ENCODE data around the gene PRKCH.

PRKCH gene

DNA sequence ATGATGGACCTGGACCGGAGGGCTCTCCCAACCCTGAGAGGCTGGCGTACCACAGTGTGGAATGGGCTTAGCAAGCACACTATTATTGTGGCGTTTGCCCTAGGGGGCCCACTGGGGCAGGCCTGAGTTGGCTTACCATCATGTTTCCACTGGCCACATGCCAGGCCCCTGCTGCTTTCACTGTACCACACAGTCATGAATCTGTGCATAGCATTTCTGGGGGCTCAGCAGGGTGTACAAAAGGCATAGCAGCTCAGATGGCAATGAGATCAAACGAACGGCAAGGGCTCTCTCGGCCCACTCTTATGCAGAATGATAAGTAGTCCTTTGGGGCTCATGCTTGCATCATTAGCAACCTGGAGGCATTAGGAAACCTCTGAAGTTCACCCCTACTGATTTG, 236.9 kb downstream of the PRKCH start:
- no peak for DNase-seq

DNA sequence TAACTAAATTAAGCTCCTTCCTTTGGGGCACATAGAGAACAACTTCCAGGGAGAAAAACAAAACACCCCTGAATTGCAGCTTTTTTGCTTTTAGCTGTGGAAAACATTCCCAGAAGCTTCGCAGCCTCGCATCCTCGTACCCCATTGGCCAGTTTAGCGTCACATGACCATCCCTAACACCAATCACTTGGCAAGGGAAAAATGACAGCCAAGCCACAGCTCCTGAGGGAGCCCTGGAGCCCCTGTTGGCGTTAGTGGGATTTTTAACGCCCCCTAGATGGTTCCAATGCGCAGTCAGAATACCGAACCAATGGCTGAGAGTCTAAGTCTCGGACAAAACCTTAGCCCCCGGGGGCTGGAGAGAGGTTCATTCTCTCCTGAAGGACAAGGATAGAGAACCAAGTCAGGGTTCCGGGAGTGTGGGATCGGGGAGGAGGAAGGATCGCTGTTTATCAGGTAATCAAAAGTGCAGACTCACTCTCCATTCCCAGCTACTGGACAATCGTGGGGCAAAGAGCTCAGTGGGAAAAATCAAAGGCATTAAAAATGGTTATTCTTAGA, 238.3 kb downstream of the PRKCH start:
- DNase-seq: peak in 1 of 2 experiments; percentile 16

DNA sequence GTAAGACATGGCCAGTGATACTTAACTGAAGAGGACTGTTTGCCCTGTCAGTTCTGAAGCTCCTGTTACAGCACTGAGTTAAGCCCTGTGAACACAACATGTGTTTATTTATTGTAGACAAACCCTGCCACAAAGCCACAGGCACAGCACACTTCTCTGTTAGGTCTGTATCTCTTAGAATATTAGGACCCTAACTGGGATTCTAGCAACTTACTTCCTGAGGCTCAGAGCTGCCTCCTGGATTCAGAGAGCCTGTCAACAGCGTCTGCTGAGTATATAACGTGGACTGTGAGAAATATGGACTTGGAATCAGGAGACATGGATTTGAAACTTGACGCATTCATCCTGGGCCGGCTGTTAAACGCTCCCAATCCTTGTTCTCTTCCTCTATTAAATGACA, 238.9 kb downstream of the PRKCH start:
- no peak for DNase-seq

DNA sequence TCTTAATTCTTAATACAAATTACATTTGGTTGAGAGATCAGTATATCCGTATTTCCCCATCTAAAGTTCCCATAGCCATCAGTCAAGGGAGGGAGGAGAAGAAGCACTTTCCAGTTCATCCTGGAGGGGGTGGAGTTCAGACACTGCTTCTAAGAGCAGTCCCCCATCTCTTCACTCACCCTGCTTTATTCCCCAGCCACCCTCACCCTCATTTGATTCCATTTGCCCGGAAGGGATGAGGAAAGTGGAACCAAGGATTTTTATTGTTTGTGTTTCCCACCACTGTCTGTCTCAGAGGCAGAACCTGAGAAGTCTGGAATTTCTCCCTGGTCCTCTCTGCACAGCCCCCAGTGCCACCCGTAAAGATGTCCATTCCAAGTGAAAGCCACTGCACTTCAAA, 239.7 kb downstream of the PRKCH start:
- peak in 1 of 2 experiments; percentile 12 for DNase-seq

DNA sequence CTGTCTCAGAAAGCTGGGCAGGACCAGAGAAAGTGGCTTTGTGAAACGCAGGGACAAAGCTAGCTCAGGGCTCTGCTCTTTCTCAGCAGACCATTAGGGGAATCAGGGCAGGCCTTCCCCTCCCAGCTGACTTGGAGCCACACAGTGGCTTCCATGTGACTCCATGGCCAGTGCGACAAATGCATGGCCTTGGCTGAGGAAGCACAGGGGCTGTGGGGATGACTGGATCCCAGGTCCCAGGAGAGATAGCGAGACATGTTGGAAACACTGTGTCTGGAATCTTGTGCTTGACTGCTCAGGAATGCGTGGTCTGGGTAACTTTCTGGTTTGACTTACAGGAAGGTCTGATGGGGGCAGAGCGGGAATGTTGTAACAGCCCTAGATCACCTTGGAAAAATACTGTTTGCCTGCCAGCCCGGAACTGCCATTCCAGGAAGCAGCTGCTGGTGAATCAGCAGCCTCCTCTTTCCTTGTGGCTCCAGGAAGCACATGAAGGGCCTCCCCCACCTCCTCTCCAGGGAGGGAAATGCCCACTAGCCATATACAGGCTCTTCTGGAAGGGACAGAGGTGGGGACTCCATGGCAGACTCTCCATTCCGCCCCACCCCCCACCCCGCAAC, 240.4 kb downstream of the PRKCH start:
- DNase-seq: no peak

DNA sequence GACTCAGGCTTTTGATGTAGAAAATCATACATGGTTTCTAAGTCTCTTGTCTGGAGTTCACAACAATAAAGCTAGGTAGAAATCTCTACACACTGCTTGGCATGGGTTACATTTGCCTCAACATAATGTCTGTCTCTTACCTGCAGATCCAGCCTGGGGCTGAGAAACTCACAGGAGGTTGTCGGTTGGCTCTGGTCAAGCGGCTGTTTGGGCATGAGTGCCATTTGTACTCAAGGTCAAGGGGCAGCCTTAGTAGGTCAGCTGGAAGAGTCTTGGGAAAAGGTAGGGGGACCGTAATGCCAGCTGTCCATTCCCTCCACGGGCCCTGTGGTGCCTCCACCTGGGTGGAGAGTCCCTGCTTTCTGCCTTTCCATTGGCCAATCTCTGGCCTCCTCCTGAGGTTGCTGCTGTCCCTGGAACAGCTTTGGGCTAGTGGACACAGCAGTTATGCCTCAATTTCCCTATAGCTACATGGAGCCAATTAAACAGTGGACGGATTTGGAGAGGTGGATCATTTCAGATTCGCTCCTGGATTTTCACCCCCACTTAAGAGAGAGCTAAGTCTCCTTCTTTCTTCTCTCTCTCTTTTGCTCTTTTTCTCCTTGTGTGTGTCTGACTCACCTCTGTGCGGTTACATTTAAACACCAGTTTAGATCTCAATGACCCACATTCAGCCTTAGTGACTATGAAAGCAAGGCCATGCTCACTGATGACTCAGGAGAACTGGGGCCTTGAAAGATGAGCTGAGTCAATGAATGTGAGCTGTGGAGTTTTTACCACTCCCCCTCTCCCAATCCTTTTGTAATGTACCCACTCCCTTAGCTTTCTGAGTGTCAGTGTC, 241.2 kb downstream of the PRKCH start:
- no peak for DNase-seq

DNA sequence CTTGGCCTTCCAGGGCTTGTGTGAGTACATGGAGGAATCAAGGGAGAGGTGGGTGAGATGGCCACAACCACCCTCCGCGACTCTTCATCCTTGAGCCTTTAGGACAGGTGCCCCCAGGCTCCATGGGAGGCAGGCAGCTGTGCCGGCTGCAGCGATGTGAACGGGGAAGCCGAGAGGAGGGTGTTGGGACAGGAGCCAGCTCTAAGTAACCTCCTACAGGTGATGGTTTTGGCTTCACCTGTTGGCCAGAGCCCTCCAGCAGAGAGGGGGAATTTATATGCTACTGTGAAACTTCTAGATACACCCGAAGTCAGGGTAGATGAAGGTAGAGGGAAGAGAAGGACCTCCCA, 241.8 kb downstream of the PRKCH start:
- DNase-seq: no peak

DNA sequence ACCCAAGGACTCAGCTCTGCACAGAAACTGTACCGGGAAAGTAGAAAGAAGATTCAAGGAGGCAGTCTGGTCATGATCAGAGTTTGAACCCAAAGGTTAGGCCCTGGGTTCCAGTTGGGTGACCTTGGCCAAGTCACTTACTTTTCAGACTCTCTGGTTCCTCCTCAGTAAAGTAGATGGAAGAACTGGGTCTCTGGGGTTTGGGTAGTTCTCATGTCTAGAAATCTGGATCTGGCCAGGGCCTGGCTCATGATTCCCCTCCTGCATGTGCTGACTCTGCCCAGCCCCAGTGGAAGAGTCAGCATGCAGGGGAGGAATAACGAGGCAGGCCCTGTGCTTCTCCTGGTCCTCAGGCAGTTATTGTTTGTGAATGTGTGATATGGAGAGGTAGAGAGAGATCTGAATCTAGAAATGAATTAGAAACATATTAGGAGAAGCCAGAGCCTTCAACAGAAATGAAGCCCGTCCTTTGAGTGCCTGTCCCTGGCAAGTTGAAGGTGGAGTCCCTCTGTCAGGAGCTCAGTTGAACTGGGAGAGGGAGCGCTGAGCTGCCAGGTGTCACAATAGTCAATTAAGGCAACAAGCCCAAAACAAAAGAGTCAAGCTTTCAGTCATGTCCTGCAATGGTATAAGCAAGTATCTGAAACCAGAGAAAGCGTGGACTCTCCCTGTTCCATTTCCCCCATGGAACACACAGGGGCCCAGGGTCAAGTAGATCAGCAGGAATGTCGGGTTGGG, 242.7 kb downstream of the PRKCH start:
- no peak for DNase-seq

DNA sequence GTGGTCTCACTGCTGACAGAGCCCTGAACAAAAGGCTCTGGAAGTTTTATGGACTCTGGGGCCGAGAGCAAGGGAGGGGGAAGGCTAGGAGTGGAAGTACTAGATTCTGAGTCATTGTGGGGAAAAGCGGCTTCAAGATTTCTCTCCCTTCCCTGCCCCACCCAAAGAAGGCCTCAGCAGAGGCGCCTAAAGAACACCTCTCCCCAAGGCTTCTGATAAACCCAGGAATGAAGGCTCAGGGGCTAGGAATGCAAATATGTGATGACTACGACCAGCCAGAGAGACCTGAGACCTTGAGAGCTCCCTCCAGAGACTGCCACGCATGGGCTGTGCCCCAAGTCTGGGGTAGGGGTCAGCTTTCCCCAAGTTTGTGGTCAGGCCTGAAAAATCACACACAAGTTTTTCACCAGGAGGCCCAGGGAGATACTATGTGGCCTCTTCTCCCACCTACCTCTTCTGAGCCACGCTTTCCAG, 243.3 kb downstream of the PRKCH start:
- no peak for DNase-seq

DNA sequence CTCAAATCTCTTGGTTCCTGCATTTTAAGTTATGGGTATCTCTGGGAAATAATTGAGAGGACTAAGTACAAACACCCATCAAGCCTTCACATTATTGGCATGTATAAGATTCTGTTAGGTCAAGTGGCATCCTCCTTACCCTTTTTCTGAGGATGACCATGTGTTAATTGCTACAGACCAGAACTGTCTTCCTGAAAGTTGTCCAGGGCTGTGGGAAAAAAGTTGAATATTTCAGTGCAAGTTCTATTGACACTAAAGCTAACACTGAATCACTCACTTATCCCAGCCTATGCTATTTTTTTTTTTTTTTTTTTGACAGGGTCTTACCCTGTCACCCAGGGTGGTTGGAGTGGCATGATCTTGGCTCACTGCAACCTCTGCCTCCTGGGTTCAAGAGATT, 243.8 kb downstream of the PRKCH start:
- DNase-seq: no peak

DNA sequence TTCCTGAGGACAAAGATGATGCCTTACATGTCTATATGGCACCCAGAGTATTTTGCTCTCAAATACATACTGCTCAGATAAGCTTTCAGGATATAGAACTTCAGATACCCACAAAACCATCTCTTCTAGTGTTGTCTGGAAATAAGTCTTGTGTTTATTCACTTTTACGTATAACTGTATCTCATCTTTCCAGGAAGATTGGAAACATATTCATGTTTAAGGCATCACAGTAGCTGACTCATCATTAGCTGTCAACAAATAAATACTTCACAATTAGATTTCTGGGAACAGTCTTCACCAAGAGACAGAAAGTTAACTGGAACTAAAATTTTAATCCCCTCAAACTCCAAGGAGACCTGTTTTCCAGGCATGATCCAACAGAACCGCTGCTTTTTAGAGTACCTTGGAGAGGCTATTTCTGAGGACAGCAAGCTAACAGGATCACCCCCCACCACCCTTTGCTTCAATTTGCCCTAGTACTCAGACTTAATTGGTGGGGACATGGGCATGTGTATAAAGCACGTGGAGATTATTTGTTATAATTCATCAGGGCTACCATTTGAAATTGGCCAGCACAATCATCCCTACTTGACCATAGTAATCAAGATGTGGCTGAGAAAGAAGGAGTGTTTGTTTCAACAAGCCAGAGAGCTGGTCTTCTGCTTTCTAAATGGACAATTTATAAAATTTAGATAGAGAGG, 244.6 kb downstream of the PRKCH start:
- no peak for DNase-seq

DNA sequence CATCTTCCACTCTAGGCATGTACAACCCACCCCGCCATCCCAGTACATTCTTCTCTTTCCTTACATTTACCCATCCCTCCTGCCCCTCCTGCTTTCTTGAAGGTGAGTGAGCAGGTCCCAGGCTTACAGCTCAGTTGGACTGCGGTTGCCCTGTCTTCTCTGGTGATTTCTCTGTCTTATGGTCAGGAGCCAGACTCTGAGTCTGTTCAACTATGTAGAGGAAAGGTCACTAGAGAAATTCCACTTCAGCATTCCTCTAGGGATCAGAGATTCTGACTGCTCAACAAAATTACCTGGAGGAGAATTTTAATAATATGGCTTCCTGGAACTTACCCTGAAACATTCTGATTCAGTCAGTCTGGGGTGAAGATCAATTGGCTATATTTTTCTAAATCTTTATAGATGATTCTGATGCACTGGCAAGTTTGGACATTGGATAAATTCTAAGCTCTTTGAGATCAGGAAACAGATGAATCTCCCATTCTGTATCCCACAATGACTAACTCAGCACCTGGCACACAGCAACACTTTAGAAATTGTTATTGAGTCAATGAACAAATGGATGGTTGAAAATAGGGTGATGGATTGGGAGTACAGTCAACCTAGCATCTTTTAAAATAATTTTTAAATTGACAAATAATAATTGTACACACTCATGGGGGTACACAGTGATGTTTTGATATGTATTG, 245.3 kb downstream of the PRKCH start:
- no peak for DNase-seq

DNA sequence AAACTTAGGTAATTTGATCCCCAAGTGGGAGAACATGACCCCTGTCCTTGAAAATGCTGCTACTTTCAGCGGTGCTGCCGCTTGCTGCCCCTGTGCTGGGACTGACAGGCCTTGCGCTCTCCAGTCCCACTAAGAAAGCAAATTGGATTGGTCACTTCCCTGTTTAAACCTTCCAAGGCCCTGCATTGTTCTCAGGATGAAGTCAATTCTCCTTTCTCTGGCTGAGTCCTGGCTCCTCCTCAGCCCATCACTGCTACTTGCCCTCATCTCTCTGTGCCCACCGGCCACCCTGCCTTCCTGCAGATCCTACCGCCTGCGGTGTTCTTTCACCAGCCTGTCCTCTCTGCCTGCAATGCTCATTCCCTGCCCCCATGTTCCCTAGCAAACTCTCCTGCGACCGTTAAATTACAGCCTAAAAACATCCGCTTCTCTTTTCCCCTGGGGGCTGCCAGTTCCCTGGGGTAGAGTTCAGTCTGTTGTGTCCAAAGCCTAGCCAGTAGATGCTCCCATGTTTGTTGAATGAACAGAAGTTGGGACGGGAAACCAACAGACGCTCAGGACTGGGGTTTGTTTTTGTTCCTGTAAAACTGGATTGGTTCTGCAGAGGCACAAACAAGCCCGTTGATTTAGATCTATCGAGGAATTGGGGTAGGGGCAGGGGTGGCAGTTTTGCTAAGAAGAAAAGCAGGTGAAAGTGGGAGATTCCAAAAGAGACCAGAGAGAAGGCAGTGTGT, 246.6 kb downstream of the PRKCH start:
- DNase-seq: no peak

DNA sequence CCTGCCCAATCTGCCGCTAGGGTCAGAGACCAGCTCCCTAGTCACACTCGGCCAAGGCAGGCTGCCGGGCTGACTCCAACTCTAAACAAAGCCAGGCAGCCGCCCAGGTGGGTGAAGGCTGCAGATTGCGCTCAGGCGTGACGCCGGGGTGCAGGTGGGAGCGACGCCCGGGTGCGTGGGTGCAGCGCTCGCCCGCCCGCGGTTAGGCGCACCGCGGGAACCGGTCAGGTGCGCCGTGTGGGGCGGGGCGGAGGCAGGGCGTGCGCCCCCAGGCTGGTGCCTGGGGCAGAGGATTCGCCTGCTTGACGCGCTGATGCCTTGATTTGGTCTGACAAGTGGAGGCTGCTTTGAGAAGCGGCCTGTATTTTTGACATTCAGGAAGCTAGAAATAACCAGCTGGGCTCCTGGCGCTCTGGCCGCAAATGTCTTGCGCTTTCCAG, 247.2 kb downstream of the PRKCH start:
- DNase-seq: no peak

DNA sequence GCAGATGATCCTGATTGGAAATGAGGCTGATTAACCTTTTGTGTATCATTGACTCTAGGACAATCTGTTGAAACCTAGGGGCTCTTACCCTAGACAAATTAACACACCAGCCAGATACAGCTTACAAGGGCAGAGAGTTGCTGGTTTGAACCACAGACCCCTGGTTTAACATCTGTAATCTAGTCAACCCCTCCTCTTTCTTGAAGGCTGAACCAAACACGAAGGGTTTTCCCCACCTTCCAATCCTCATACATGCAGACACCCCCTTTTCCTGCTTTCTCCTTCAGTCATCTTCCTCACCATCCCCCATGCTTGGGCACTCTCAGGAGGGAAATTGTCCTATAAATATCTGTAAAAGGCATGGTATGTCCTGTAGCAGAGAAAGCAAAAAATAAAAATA, 247.9 kb downstream of the PRKCH start:
- no peak for DNase-seq

DNA sequence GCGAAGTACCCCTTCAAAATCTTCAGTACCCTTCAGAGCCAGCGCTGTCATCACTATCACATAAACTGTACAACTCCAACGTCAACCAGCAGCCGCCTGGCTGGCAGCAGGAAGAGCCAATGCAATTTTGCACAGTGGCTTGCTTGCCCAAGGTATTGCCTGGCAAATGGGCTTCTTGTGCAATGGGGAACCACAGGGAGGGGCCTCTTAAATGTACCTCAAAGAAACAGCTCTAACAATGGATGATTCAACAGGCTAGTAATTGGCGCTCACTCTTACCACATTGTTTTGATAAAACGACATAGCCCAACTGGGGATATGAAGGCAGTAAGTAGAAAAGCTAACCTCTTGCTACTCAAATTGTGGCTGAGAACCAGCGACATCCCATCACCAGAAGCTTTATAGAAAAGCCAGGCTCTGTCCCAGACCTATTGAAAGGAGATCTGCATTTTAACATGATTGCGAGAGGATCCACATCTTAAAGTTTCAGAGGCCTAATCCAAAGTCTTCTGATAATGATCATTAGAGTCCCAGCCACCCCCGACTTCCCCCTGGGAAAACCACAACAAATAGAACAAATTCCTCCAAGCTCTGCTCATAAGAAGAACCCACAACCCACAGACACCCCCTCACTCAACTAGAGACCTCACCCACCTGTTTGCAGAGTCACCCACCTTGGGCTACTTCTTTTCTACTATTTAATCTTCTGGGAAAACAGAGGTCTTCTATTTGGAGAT, 248.6 kb downstream of the PRKCH start:
- no peak for DNase-seq

DNA sequence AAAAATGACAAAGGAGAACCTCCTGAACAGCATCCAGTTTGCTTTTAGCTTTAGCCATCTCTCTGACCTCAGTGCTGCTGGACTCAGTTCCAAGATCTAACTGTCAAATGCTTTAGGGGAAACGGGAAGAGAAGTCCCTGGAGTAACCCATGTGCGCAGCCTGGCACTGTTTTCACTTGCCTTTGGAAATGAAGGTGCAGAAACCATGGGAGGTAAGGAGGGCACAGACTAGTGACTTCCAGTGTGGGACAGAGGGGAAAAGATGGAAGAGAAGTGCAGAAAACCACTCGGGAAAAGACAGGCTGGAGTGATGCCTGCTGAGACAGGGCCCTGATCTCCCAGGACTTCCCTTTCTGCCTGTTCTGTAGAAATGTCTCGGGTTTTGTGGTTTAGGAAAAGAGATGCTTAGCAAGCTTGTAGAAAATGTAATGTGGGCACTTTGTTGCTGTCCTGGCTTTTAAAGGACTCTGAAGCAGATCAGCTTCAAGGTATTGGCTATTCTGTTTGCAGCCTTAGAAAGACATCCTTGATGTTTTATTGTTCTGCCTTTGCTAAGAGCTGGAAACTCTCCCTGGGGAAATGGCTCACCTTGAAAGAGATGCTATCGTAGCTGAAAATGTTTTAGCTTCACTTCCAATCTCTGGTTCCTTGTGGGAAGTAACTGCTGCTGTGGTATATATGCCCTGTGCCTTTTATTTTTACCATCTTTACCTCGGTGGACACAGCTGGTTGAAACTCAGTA, 249.3 kb downstream of the PRKCH start:
- no peak for DNase-seq

DNA sequence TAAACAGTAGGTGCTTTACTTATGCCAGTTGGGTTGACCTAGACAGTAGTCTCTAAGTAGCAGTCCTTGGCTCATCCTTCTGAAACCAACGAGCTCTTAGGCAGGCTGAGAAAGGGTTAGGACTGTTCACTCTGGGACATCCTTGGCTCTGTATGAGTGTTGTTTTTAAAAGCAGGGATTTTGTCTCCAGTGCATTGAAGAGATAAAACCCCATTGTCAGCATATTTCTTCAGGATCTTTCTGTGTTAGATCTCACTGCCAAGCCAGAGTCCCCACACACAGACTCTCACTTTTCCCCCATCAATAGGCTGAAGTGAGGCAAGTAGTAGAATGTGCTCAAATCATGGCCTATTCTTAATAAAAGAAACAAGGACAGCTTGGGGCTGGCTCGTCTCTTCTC, 250.5 kb downstream of the PRKCH start:
- DNase-seq: no peak

DNA sequence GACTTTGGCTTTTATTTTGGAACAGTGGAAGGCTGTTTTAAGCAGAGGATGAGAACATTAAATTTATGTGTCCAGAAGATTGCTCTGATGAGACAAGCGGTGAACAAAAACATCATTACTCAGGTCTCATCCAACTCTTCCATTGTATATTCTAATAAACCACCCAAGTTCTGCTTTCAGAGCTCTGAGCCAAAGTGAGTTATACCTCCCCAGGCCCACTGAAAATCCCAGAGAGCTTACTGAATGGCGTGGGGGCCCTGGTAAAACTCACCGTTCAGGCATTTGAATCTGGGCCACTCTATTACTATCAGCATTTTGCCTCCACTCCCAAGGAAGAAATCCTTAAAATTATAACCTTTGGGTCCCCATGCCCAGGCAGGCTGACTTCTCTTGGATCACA, 251.9 kb downstream of the PRKCH start:
- no peak for DNase-seq
